Measurements from ENCODE around the gene LMAN2L. TPM values are rescaled to one million over a fixed set of nuclear protein-coding genes. Genes with fewer than 3 reads are reported as not detected.

The LMAN2L gene
- total and polyA plus RNA-seq, 8 donors = 1.4 to 17.1 (median 6.0) TPM

GRCh38 chr2:96662360-96662759, 77.5 kb downstream of the LMAN2L start:
- no peak for TF ChIP-seq EP300 (IDR thresholded peaks at IDR 0.05)
- no peak for TF ChIP-seq POLR2A (IDR thresholded peaks at IDR 0.05)
- TF ChIP-seq, protein P1, sequence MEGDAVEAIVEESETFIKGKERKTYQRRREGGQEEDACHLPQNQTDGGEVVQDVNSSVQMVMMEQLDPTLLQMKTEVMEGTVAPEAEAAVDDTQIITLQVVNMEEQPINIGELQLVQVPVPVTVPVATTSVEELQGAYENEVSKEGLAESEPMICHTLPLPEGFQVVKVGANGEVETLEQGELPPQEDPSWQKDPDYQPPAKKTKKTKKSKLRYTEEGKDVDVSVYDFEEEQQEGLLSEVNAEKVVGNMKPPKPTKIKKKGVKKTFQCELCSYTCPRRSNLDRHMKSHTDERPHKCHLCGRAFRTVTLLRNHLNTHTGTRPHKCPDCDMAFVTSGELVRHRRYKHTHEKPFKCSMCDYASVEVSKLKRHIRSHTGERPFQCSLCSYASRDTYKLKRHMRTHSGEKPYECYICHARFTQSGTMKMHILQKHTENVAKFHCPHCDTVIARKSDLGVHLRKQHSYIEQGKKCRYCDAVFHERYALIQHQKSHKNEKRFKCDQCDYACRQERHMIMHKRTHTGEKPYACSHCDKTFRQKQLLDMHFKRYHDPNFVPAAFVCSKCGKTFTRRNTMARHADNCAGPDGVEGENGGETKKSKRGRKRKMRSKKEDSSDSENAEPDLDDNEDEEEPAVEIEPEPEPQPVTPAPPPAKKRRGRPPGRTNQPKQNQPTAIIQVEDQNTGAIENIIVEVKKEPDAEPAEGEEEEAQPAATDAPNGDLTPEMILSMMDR (IDR thresholded peaks at IDR 0.05) = no peak
- no peak overlapping the region for H3K27ac ChIP-seq
- intact Hi-C loops (cut with DNase I; ENCODE audit: low total_unique reads) = no loop called here
- H3K4me3 ChIP-seq = no peak overlapping the region
- no peaks in the 10 kb centered on the region for H3K27me3 ChIP-seq
- peaks cover 4 to 28% (median 13%) of the 10 kb centered on the region in 4 donors for H3K4me1 ChIP-seq
- no peaks in the 10 kb centered on the region for H3K9me3 ChIP-seq
- no peak for DNase-seq
- WGBS, 5 donors = 90 to 97% (median 92%) methylated on average over 9 of the region's 9 CpGs
- H3K36me3 ChIP-seq = no peaks in the 10 kb centered on the region

DNA sequence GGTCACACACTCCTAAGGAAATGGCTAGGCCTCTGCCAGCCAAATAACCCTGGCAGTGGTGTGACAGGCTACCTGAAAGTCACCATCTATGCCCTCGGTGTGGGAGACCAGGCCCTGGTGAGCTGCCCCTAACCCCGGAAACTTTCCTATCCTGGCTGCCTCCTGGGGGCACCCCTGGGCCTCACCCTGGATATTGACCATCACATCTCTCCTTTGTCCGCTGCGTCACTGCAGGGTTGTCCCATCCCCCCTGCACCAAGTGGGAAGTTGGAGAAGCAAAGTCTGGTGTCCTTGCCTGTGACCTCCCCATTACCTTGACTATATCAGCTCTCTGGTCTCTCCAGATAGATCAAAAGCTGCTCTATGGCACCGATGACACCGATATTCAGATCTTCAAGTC, 78.5 kb downstream of the LMAN2L start:
- Histone ChIP-seq H3K4me3 (no peak overlapping the region), H3K36me3 (no peaks in the 10 kb centered on the region), H3K27me3 (no peaks in the 10 kb centered on the region), H3K4me1 (peaks cover 4 to 28% (median 13%) of the 10 kb centered on the region in 4 donors), H3K27ac (no peak overlapping the region), H3K9me3 (no peaks in the 10 kb centered on the region)
- 89 to 97% (median 94%) methylated on average over 6 of the region's 6 CpGs for WGBS, 5 donors
- TF ChIP-seq, protein P1 (IDR thresholded peaks at IDR 0.05) = no peak
- TF ChIP-seq POLR2AphosphoS5 (IDR thresholded peaks at IDR 0.05) (no peak), POLR2A (IDR thresholded peaks at IDR 0.05) (no peak), EP300 (IDR thresholded peaks at IDR 0.05) (no peak)
- intact Hi-C loops (cut with DNase I; ENCODE audit: low total_unique reads) = no loop called here
- DNase-seq = no peak

DNA sequence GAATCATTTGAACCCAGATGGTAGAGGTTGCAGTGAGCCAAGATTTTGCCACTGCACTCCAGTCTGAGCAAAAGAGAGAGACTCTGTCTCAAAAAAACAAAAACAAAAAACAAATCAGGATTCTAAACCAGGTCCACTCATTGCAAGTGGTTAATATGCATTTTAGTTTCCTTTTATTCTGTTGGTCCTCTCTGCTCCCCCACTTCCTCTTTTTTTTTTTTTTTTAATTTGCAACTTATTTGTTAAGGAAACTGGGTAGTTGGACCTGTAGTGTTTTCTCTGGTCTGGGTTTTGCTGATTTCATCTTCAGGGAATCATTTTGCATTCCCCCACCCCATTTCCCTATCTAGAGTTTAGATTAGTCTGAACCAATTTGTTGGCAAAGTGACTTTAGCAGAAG, 83.3 kb downstream of the LMAN2L start:
- intact Hi-C loops (cut with DNase I; ENCODE audit: low total_unique reads) = no loop called here
- no peak for DNase-seq
- no peak for TF ChIP-seq POLR2A (IDR thresholded peaks at IDR 0.05)
- no peak for TF ChIP-seq POLR2AphosphoS5 (IDR thresholded peaks at IDR 0.05)
- TF ChIP-seq, protein P1 (IDR thresholded peaks at IDR 0.05) = no peak
- no peak for TF ChIP-seq EP300 (IDR thresholded peaks at IDR 0.05)
- Histone ChIP-seq H3K4me3 (no peak overlapping the region), H3K27me3 (no peaks in the 10 kb centered on the region), H3K27ac (no peak overlapping the region), H3K9me3 (no peaks in the 10 kb centered on the region), H3K4me1 (no peaks in the 10 kb centered on the region), H3K36me3 (no peaks in the 10 kb centered on the region)

Other genes starting within 250 kb of the LMAN2L start
- 10 to 100 TPM in 1 of 5 donors, not detected in 4; 12.7 TPM for gene NEURL3, start 234.7 kb downstream of the LMAN2L start, total RNA-seq
- 1 to 10 TPM in 2 of 3 donors, under 1 TPM in 1; 0.50 to 1.9 (median 1.4) TPM for gene NEURL3, start 234.7 kb downstream of the LMAN2L start, polyA plus RNA-seq
- 10 to 100 TPM in 3 of 5 donors, 1 to 10 TPM in 2; 1.2 to 26.8 (median 13.6) TPM for gene ARID5A, start 203.3 kb downstream of the LMAN2L start, total RNA-seq
- 10 to 100 TPM; 12.2 to 17.3 (median 15.7) TPM for gene ARID5A, start 203.3 kb downstream of the LMAN2L start, polyA plus RNA-seq
- 100 to 1,000 TPM in 2 of 5 donors, 10 to 100 TPM in 3; 30.1 to 139 (median 57.2) TPM for gene KANSL3, start 101.8 kb downstream of the LMAN2L start, total RNA-seq
- 10 to 100 TPM; 13.6 to 15.0 (median 14.6) TPM for gene KANSL3, start 101.8 kb downstream of the LMAN2L start, polyA plus RNA-seq
- gene FER1L5, start 97.3 kb downstream of the LMAN2L start, total RNA-seq = under 1 TPM in 1 of 5 donors, not detected in 4; 0.73 TPM
- under 1 TPM in 2 of 3 donors, not detected in 1; 0.03 to 0.06 TPM for gene FER1L5, start 97.3 kb downstream of the LMAN2L start, polyA plus RNA-seq
- 10 to 100 TPM in 1 of 5 donors, 1 to 10 TPM in 4; 1.2 to 26.6 (median 5.1) TPM for gene CNNM4, start 20.8 kb upstream of the LMAN2L start, total RNA-seq
- gene CNNM4, start 20.8 kb upstream of the LMAN2L start, polyA plus RNA-seq = 1 to 10 TPM; 1.4 to 2.8 (median 2.1) TPM
- 100 to 1,000 TPM in 1 of 5 donors, 10 to 100 TPM in 3, 1 to 10 TPM in 1; 6.2 to 107 (median 23.3) TPM for gene CNNM3, start 76.2 kb upstream of the LMAN2L start, total RNA-seq
- gene CNNM3, start 76.2 kb upstream of the LMAN2L start, polyA plus RNA-seq = 1 to 10 TPM; 4.6 to 8.4 (median 6.3) TPM
- gene ANKRD23, start 104.0 kb upstream of the LMAN2L start, total RNA-seq = 1 to 10 TPM in 4 of 5 donors, not detected in 1; 1.3 to 3.6 (median 2.0) TPM
- gene ANKRD23, start 104.0 kb upstream of the LMAN2L start, polyA plus RNA-seq = 1 to 10 TPM in 2 of 3 donors, under 1 TPM in 1; 1.00 to 2.9 (median 2.4) TPM
- gene ANKRD39, start 118.0 kb upstream of the LMAN2L start, total RNA-seq = 10 to 100 TPM in 3 of 5 donors, 1 to 10 TPM in 2; 2.8 to 32.1 (median 11.3) TPM
- gene ANKRD39, start 118.0 kb upstream of the LMAN2L start, polyA plus RNA-seq = 10 to 100 TPM; 11.5 to 18.0 (median 14.1) TPM
- 10 to 100 TPM; 10.7 to 78.8 (median 24.4) TPM for gene SEMA4C, start 130.0 kb upstream of the LMAN2L start, total RNA-seq
- gene SEMA4C, start 130.0 kb upstream of the LMAN2L start, polyA plus RNA-seq = 10 to 100 TPM in 1 of 3 donors, 1 to 10 TPM in 2; 5.7 to 15.8 (median 8.0) TPM
- gene FAM178B, start 246.5 kb upstream of the LMAN2L start, total RNA-seq = not detected
- gene FAM178B, start 246.5 kb upstream of the LMAN2L start, polyA plus RNA-seq = under 1 TPM in 1 of 3 donors, not detected in 2; 0.65 TPM